ENCODE results near the gene EVI5. TPM values are rescaled to one million over a fixed set of nuclear protein-coding genes. Genes with fewer than 3 reads are reported as not detected.

EVI5 gene
- total RNA-seq, 2 donors from 2014 or later, result 7.9 to 18.9 TPM

DNA sequence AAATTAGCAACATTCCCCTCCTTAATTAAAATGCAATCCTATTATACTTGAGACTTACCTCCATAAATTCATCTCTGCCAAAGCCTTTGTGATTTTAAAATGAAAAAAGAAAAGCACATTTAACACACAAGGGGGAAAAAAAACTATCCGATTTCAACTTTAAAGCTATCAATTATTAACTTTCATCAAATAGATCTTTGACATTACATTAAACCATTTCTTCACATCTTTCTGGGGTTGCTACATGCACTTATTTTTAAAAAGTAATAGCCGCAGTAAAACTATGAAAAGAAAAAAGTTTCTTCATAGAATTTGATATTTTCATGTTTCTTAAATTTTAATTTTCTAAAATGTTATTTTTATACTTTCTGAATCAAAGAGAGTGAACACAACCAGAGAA lies 71.0 kb downstream of the EVI5 start:
- ATAC-seq (no peak), DNase-seq (no peak)
- Histone ChIP-seq H3K4me3 (no peak overlapping the region), H3K4me1 (peaks cover 29% of the 10 kb centered on the region), H3K9me3 (no peaks in the 10 kb centered on the region), H3K27ac (no peak overlapping the region), H3K36me3 (replicated peaks in 1 of 2; ENCODE audit: insufficient read depth in 1 of 2, low read depth in 2 of 2) (no peaks in the 10 kb centered on the region), H3K27me3 (no peaks in the 10 kb centered on the region)
- no peak for TF ChIP-seq POLR2A (IDR thresholded peaks at IDR 0.05)
- TF ChIP-seq, protein P1, sequence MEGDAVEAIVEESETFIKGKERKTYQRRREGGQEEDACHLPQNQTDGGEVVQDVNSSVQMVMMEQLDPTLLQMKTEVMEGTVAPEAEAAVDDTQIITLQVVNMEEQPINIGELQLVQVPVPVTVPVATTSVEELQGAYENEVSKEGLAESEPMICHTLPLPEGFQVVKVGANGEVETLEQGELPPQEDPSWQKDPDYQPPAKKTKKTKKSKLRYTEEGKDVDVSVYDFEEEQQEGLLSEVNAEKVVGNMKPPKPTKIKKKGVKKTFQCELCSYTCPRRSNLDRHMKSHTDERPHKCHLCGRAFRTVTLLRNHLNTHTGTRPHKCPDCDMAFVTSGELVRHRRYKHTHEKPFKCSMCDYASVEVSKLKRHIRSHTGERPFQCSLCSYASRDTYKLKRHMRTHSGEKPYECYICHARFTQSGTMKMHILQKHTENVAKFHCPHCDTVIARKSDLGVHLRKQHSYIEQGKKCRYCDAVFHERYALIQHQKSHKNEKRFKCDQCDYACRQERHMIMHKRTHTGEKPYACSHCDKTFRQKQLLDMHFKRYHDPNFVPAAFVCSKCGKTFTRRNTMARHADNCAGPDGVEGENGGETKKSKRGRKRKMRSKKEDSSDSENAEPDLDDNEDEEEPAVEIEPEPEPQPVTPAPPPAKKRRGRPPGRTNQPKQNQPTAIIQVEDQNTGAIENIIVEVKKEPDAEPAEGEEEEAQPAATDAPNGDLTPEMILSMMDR (IDR thresholded peaks at IDR 0.05), result no peak
- WGBS, 2 donors, result 61 to 62% methylated on average over 2 of the region's 2 CpGs
- intact Hi-C loops (cut with DNase I), result no loop called here

DNA sequence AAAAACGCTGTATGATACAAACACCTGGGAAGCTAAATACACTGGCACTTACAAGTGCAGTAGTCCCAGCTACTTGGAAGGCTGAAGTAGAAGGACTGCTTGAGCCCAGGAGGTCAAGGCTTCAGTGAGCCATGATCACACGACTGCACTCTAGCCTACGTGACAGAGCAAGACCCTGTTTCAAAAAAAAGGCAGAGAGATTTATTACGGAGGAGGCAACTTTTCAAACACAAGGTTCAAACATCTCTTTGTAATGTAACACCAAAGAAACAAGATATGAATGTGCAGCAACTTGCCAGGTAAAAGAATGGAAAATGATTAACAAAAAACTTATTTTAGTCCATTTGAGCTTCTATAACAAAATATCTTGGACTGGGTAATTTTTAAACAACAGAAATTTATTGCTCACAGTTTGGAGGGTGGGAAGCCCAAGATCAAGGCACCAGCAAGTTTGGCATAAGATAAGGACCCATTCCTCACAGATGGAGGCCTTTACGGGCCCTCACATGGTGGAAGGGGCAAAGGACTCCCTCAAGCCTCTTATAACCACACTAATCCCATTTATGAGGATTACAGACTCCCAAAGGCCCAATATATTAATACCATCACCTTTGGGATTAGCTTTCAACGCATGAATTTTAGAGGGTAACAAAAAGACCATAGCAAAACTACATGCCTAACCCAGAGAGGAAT lies 73.3 kb downstream of the EVI5 start:
- intact Hi-C loops (cut with DNase I), result no loop called here
- peaks cover 29% of the 10 kb centered on the region for H3K4me1 ChIP-seq
- peak overlapping the region in 3 of 4 donors; percentile 38 to 50 (median 46) for H3K27ac ChIP-seq
- H3K36me3 ChIP-seq (replicated peaks in 1 of 2; ENCODE audit: insufficient read depth in 1 of 2, low read depth in 2 of 2), result no peaks in the 10 kb centered on the region
- TF ChIP-seq, protein P1 (IDR thresholded peaks at IDR 0.05), result no peak
- H3K9me3 ChIP-seq, result no peaks in the 10 kb centered on the region
- ATAC-seq (no peak), DNase-seq (peak in 3 of 4 donors; percentile 13 to 36 (median 17))
- WGBS, 2 donors, result 31 to 35% methylated on average over 6 of the region's 6 CpGs
- no peaks in the 10 kb centered on the region for H3K27me3 ChIP-seq
- no peak overlapping the region for H3K4me3 ChIP-seq

DNA sequence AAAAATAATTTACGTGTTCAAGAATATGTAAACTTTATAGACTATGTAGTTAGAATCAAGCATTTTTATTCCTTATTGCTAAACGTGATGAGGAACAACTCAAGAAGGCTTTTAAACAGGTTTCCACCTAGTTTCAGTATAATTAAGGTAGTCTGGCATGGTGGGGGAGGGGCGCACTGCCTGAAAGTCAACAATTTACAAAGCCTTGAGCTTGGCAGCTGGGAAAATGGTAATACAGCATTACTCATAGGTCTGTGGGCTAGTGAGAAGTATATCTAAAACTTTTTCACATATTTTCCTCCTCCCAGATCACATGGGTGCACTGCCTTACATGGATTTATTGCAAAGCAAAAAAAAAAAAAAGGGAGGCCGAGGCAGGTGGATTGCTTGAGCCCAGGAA lies 75.2 kb downstream of the EVI5 start:
- no peaks in the 10 kb centered on the region for H3K9me3 ChIP-seq
- peaks cover 33% of the 10 kb centered on the region for H3K4me1 ChIP-seq
- no peaks in the 10 kb centered on the region for H3K36me3 ChIP-seq (replicated peaks in 1 of 2; ENCODE audit: insufficient read depth in 1 of 2, low read depth in 2 of 2)
- TF ChIP-seq POLR2A (IDR thresholded peaks at IDR 0.05), result no peak
- TF ChIP-seq, protein P1 (IDR thresholded peaks at IDR 0.05), result no peak
- no peak overlapping the region for H3K4me3 ChIP-seq
- ATAC-seq (peak; percentile 80), DNase-seq (peak; percentile 74 to 81 (median 75))
- no peaks in the 10 kb centered on the region for H3K27me3 ChIP-seq
- WGBS, 2 donors, result 61 to 67% methylated on average over 4 of the region's 4 CpGs
- intact Hi-C loops (cut with DNase I), result no loop called here
- peak overlapping the region in 1 of 4 donors; percentile 14 for H3K27ac ChIP-seq

DNA sequence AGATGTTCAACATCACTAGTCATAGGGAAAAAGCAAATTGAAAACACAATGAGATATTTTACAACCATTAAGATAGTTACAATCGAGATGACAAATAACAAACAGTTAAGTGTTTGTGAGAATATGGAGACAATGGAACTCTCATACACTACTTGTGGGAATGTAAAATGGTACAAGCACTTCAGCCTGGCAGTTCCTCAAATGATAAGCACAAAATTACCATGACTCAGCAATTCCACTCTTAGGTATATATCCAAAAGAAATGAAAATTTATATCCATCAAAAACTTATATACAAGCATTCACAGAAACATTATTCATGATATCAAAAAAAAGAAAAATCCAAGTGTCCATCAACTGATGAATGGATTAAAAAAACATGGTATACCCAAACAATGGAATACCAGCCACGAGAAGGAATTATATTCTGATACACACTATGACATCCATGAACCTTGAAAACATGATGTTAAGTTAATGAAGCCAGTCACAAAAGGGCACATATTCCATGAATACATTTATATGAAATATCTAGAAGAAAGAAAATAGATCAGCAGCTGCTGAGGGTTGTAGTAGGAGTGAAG lies 76.4 kb downstream of the EVI5 start:
- Histone ChIP-seq H3K4me3 (no peak overlapping the region), H3K36me3 (replicated peaks in 1 of 2; ENCODE audit: insufficient read depth in 1 of 2, low read depth in 2 of 2) (no peaks in the 10 kb centered on the region), H3K27ac (no peak overlapping the region), H3K9me3 (no peaks in the 10 kb centered on the region), H3K4me1 (peaks cover 33% of the 10 kb centered on the region), H3K27me3 (no peaks in the 10 kb centered on the region)
- 85 to 92% methylated on average over 2 of the region's 2 CpGs for WGBS, 2 donors
- intact Hi-C loops (cut with DNase I), result no loop called here
- ATAC-seq, result no peak
- TF ChIP-seq, protein P1 (IDR thresholded peaks at IDR 0.05), result no peak
- no peak for TF ChIP-seq POLR2A (IDR thresholded peaks at IDR 0.05)
- no peak for DNase-seq

DNA sequence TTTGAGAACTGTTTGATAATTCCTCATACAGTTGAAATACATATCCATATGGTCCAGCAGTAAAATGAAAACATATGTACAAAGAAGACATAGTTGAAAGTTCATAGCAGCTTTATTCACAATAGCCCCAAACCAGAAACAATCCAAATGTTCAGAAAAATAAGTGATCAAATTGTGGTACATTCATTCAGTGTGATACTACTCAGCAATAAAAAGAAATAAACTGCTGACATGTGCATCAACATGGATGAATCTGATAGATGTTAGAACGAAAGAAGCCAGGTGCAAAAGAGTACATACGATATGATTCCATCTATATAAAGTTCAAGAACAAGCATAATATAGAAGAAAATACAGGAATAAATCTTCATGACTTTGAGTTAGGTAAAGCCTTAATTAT lies 77.2 kb downstream of the EVI5 start:
- no peaks in the 10 kb centered on the region for H3K9me3 ChIP-seq
- TF ChIP-seq, protein P1 (IDR thresholded peaks at IDR 0.05), result no peak
- no peak for TF ChIP-seq POLR2A (IDR thresholded peaks at IDR 0.05)
- H3K4me1 ChIP-seq, result peaks cover 33% of the 10 kb centered on the region
- ATAC-seq, result no peak
- no peak overlapping the region for H3K27ac ChIP-seq
- 96 to 98% methylated on average over 2 of the region's 2 CpGs for WGBS, 2 donors
- H3K4me3 ChIP-seq, result no peak overlapping the region
- intact Hi-C loops (cut with DNase I), result no loop called here
- H3K36me3 ChIP-seq (replicated peaks in 1 of 2; ENCODE audit: insufficient read depth in 1 of 2, low read depth in 2 of 2), result no peaks in the 10 kb centered on the region
- no peak for DNase-seq
- no peaks in the 10 kb centered on the region for H3K27me3 ChIP-seq

Data from body of pancreas (tissue), 4 donors.